DOHH2 (cell line): ENCODE results near the gene CCDC54.

ENCODE experiments used
- H3F3A ChIP-seq: fragments of 200-600 bp; sonication (generic), shearing (Covaris generic); 2 replicates; pipeline ENCODE4 v1.6.0; 2016; ENCODE audit warnings: antibody characterized with exemption, mild to moderate bottlenecking; ENCODE audit not compliant: control insufficient read depth, insufficient read depth
- H3K27ac ChIP-seq: fragments of 200-600 bp; sonication (generic); 2 replicates; pipeline ENCODE4 v1.5.1; 2014; ENCODE audit warnings: low read depth, mild to moderate bottlenecking, low read length, moderate library complexity
- H3K27me3 ChIP-seq: fragments of 200-600 bp; sonication (generic); 2 replicates; pipeline ENCODE4 v1.6.1; 2014; ENCODE audit warnings: mild to moderate bottlenecking, low read length, mixed read lengths; ENCODE audit not compliant: control insufficient read depth
- H3K36me3 ChIP-seq: fragments of 200-600 bp; sonication (generic); 2 replicates; pipeline ENCODE4 v1.6.1; 2014; ENCODE audit warnings: mild to moderate bottlenecking, low read length, moderate library complexity, mixed read lengths; ENCODE audit not compliant: control insufficient read depth
- H3K4me1 ChIP-seq: fragments of 200-600 bp; sonication (generic); 2 replicates; pipeline ENCODE4 v1.6.1; 2014; ENCODE audit warnings: mild to moderate bottlenecking, low read length, mixed read lengths; ENCODE audit not compliant: control insufficient read depth
- H3K4me2 ChIP-seq: fragments of 200-600 bp; sonication (generic); 2 replicates; pipeline ENCODE4 v1.6.0; 2014; ENCODE audit warnings: mild to moderate bottlenecking, low read length, moderate library complexity
- H3K4me3 ChIP-seq: fragments of 200-600 bp; sonication (generic); 2 replicates; pipeline ENCODE4 v1.5.1; 2014; ENCODE audit warnings: mild to moderate bottlenecking, low read length, mixed read lengths
- H3K79me2 ChIP-seq: fragments of 200-600 bp; sonication (generic); 2 replicates; pipeline ENCODE4 v1.6.1; 2014; ENCODE audit warnings: mild to moderate bottlenecking, low read length, mixed read lengths; ENCODE audit not compliant: control insufficient read depth
- H3K9me2 ChIP-seq: fragments of 200-600 bp; sonication (generic); replicated peaks from 2 replicates; pipeline ENCODE4 v1.6.1; 2014; ENCODE audit warnings: mild to moderate bottlenecking, low read length, mixed read lengths; ENCODE audit not compliant: control insufficient read depth
- H3K9me3 ChIP-seq: fragments of 200-600 bp; sonication (generic); 2 replicates; pipeline ENCODE4 v1.6.1; 2014; ENCODE audit warnings: antibody characterized with exemption, low read length, mixed read lengths; ENCODE audit not compliant: control insufficient read depth, insufficient read depth
- H4K20me1 ChIP-seq: fragments of 200-600 bp; sonication (generic); 2 replicates; pipeline ENCODE4 v1.6.0; 2014; ENCODE audit warnings: low read depth, mild to moderate bottlenecking, antibody characterized with exemption, low read length, moderate library complexity; ENCODE audit not compliant: control insufficient read depth, insufficient read depth
- CTCF ChIP-seq: fragments of 200-600 bp; sonication (generic); IDR thresholded peaks from one replicate; pipeline ENCODE4 v1.5.1; 2014; ENCODE audit warnings: antibody characterized with exemption, mild to moderate bottlenecking, low read depth, low read length; ENCODE audit not compliant: poor library complexity, severe bottlenecking
- EZH2phosphoT487 ChIP-seq: fragments of 200-600 bp; sonication (generic); IDR thresholded peaks from 2 replicates; pipeline ENCODE4 v1.6.1; 2017; ENCODE audit warnings: borderline replicate concordance, mild to moderate bottlenecking, antibody characterized with exemption, low read length, moderate library complexity, mixed read lengths

CCDC54 gene

GRCh38 chr3:107366766-107367165 lies 10.5 kb upstream of the CCDC54 start:
- no peak overlapping the region for H3K4me3 ChIP-seq
- no peaks in the 10 kb centered on the region for H4K20me1 ChIP-seq
- no peaks in the 10 kb centered on the region for H3F3A ChIP-seq
- H3K27me3 ChIP-seq = no peaks in the 10 kb centered on the region
- no peaks in the 10 kb centered on the region for H3K9me2 ChIP-seq
- H3K79me2 ChIP-seq = no peaks in the 10 kb centered on the region
- no peaks in the 10 kb centered on the region for H3K36me3 ChIP-seq
- TF ChIP-seq CTCF (no peak), EZH2phosphoT487 (no peak)
- no peaks in the 10 kb centered on the region for H3K9me3 ChIP-seq
- no peak overlapping the region for H3K4me2 ChIP-seq
- no peak overlapping the region for H3K27ac ChIP-seq
- no peaks in the 10 kb centered on the region for H3K4me1 ChIP-seq

- Histone ChIP-seq H3K4me3 (no peak overlapping the region), H3K4me2 (no peak overlapping the region), H3K9me3 (no peaks in the 10 kb centered on the region), H3K79me2 (no peaks in the 10 kb centered on the region), H3K27ac (no peak overlapping the region), H3K27me3 (no peaks in the 10 kb centered on the region), H3F3A (no peaks in the 10 kb centered on the region), H3K4me1 (no peaks in the 10 kb centered on the region), H4K20me1 (no peaks in the 10 kb centered on the region), H3K9me2 (no peaks in the 10 kb centered on the region), H3K36me3 (no peaks in the 10 kb centered on the region)
- TF ChIP-seq EZH2phosphoT487 = no peak
- TF ChIP-seq CTCF = no peak
These were observed 9.9 kb upstream of the CCDC54 start for GRCh38 chr3:107367353-107367752.

GRCh38 chr3:107368654-107369398 lies 8.4 kb upstream of the CCDC54 start:
- H3K9me2 ChIP-seq = no peaks in the 10 kb centered on the region
- no peak overlapping the region for H3K4me3 ChIP-seq
- no peak overlapping the region for H3K27ac ChIP-seq
- no peaks in the 10 kb centered on the region for H3K36me3 ChIP-seq
- no peaks in the 10 kb centered on the region for H3F3A ChIP-seq
- H3K9me3 ChIP-seq = no peaks in the 10 kb centered on the region
- H3K4me1 ChIP-seq = no peaks in the 10 kb centered on the region
- H3K4me2 ChIP-seq = no peak overlapping the region
- H4K20me1 ChIP-seq = no peaks in the 10 kb centered on the region
- no peaks in the 10 kb centered on the region for H3K79me2 ChIP-seq
- peaks cover 2% of the 10 kb centered on the region; the same call in 1 of the 2 replicates for H3K27me3 ChIP-seq
- TF ChIP-seq CTCF (no peak), EZH2phosphoT487 (no peak)
